Tibial nerve (tissue), 4 donors: ENCODE measurements around the gene IRS2. TPM values are rescaled to one million over a fixed set of nuclear protein-coding genes. Genes with fewer than 3 reads are reported as not detected.

Source experiments
- DNase-seq, 2 donors: peaks; one replicate each; pipeline ENCODE4 v3.0.0-alpha.2; 2019; ENCODE audit warnings: low spot score in 2 of 2
- H3K27ac ChIP-seq, 4 donors: fragments of 200-600 bp; sonication (generic) in 3 of 4; one replicate each; pipeline ENCODE4 v1.5.1; 2017 to 2019; ENCODE audit warnings: mild to moderate bottlenecking in 1 of 4
- H3K27me3 ChIP-seq, 2 donors: fragments of 200-600 bp; sonication (generic) in 1 of 2; one replicate each; pipeline versions ENCODE4 v1.5.1 to v1.6.0; 2017 to 2019
- H3K36me3 ChIP-seq, 3 donors: fragments of 200-600 bp; sonication (generic); one replicate each; pipeline ENCODE4 v1.5.1; 2018 to 2019
- H3K4me1 ChIP-seq, 4 donors: fragments of 200-600 bp; sonication (generic) in 3 of 4; one replicate each; pipeline ENCODE4 v1.5.1; 2017 to 2019
- H3K4me3 ChIP-seq, 4 donors: fragments of 200-600 bp; sonication (generic) in 3 of 4; one replicate each; pipeline ENCODE4 v1.5.1; 2017 to 2019; ENCODE audit warnings: mild to moderate bottlenecking in 1 of 4, moderate library complexity in 1 of 4
- H3K9me3 ChIP-seq, 4 donors: fragments of 200-600 bp; sonication (generic) in 3 of 4; one replicate each; pipeline ENCODE4 v1.5.1; 2017 to 2019
- CTCF ChIP-seq, 5 experiments: fragments of 200-600 bp in 3 of 5; fragments of 450-650 bp in 2 of 5; sonication (generic) in 3 of 5; IDR thresholded peaks; one replicate each; pipeline ENCODE4 v1.5.1; 2016 to 2019; ENCODE audit warnings: antibody characterized with exemption in 5 of 5, mild to moderate bottlenecking in 3 of 5, moderate library complexity in 2 of 5
- EP300 ChIP-seq, 2 donors: sonication (generic); formaldehyde crosslinking; IDR thresholded peaks; one replicate each; pipeline ENCODE4 v1.6.1; 2017; ENCODE audit warnings: antibody characterized with exemption in 2 of 2, mild to moderate bottlenecking in 1 of 2
- POLR2A ChIP-seq, 2 donors: fragments of 450-650 bp; IDR thresholded peaks; one replicate each; pipeline ENCODE4 v1.6.1; 2017; ENCODE audit warnings: antibody characterized with exemption in 2 of 2, mild to moderate bottlenecking in 2 of 2, moderate library complexity in 2 of 2
- WGBS, 2 donors: methylation state at CpG; one replicate each; pipeline ENCODE4 v1.1.5; 2018; 5-methylcytosine and 5-hydroxymethylcytosine counted together
- total RNA-seq, 4 donors: library from RNA; depleted of rRNA; stranded (reverse); fragments of >200 nt; gene quantifications; one replicate each; pipeline ENCODE4 v1.1.0, GENCODE V29; 2016

The IRS2 gene
- total RNA-seq, 4 donors from 2014 or later, result 38.3 to 60.9 (median 42.4) TPM

GRCh38 chr13:109782823-109783431, 3.5 kb downstream of the IRS2 start:
- peaks cover 6 to 36% (median 19%) of the 10 kb centered on the region in 3 donors for H3K36me3 ChIP-seq
- 97 to 98% methylated on average over 63 to 65 of the region's 72 CpGs for WGBS, 2 donors
- H3K4me1 ChIP-seq, result peaks cover 0 to 71% (median 33%) of the 10 kb centered on the region in 4 donors
- H3K9me3 ChIP-seq, result no peaks in the 10 kb centered on the region
- H3K27ac ChIP-seq, result peak overlapping the region in 2 of 4 donors; percentile 73 to 83
- no peak for TF ChIP-seq CTCF (IDR thresholded peaks at IDR 0.05)
- no peak for TF ChIP-seq EP300 (IDR thresholded peaks at IDR 0.05)
- TF ChIP-seq POLR2A (IDR thresholded peaks at IDR 0.05), result no peak
- no peaks in the 10 kb centered on the region for H3K27me3 ChIP-seq
- peak overlapping the region in 1 of 4 donors; percentile 68 for H3K4me3 ChIP-seq
- DNase-seq, result no peak

GRCh38 chr13:109782066-109782822, 4.1 kb downstream of the IRS2 start:
- Histone ChIP-seq H3K27ac (peak overlapping the region in 3 of 4 donors; percentile 38 to 83 (median 73)), H3K27me3 (no peaks in the 10 kb centered on the region), H3K36me3 (peaks cover 6 to 36% (median 19%) of the 10 kb centered on the region in 3 donors), H3K4me3 (peak overlapping the region; percentile 30 to 73 (median 50)), H3K9me3 (no peaks in the 10 kb centered on the region), H3K4me1 (peaks cover 0 to 72% (median 34%) of the 10 kb centered on the region in 4 donors)
- TF ChIP-seq EP300 (IDR thresholded peaks at IDR 0.05), result no peak
- no peak for TF ChIP-seq POLR2A (IDR thresholded peaks at IDR 0.05)
- no peak for TF ChIP-seq CTCF (IDR thresholded peaks at IDR 0.05)
- DNase-seq, result no peak
- WGBS, 2 donors, result 96% methylated on average over 50 to 65 of the region's 77 CpGs

- Histone ChIP-seq H3K36me3 (peaks cover 6 to 36% (median 19%) of the 10 kb centered on the region in 3 donors), H3K4me3 (peak overlapping the region; percentile 30 to 73 (median 50)), H3K9me3 (no peaks in the 10 kb centered on the region), H3K4me1 (peaks cover 0 to 79% (median 37%) of the 10 kb centered on the region in 4 donors), H3K27ac (peak overlapping the region; percentile 39 to 83 (median 62)), H3K27me3 (no peaks in the 10 kb centered on the region)
- WGBS, 2 donors, result 43 to 56% methylated on average over 28 of the region's 28 CpGs
- no peak for DNase-seq
- TF ChIP-seq POLR2A (IDR thresholded peaks at IDR 0.05) (peak in 1 of 2 donors; percentile 31), EP300 (IDR thresholded peaks at IDR 0.05) (peak in 1 of 2 donors; percentile 63), CTCF (IDR thresholded peaks at IDR 0.05) (no peak)
These were observed 4.9 kb downstream of the IRS2 start for GRCh38 chr13:109781384-109782065.

- 63 to 67% methylated on average over 11 of the region's 11 CpGs for WGBS, 2 donors
- no peak for TF ChIP-seq POLR2A (IDR thresholded peaks at IDR 0.05)
- TF ChIP-seq EP300 (IDR thresholded peaks at IDR 0.05), result no peak
- TF ChIP-seq CTCF (IDR thresholded peaks at IDR 0.05), result no peak
- no peak for DNase-seq
- Histone ChIP-seq H3K36me3 (peaks cover 6 to 36% (median 19%) of the 10 kb centered on the region in 3 donors), H3K27me3 (no peaks in the 10 kb centered on the region), H3K27ac (peak overlapping the region; percentile 39 to 83 (median 62)), H3K4me3 (peak overlapping the region; percentile 30 to 73 (median 50)), H3K9me3 (no peaks in the 10 kb centered on the region), H3K4me1 (peaks cover 0 to 85% (median 37%) of the 10 kb centered on the region in 4 donors)
These were observed 5.5 kb downstream of the IRS2 start for GRCh38 chr13:109780845-109781383.
